Activated B cell treated with CpG ODN at 0.5 μM for 24 hours (primary cell): ENCODE results near the gene TRAPPC6A. TPM values are rescaled to one million over a fixed set of nuclear protein-coding genes. Genes with fewer than 3 reads are reported as not detected.

Experiments used
- ATAC-seq: fragments of 200-7000 bp; cut with Tn5 transposase; one replicate; pipeline ENCODE4 v1.10.0; 2021; ENCODE audit warnings: low read depth, mild to moderate bottlenecking, moderate library complexity
- CTCF ChIA-PET: fragments of 350-600 bp; sonication (Branson Sonifier 250); formaldehyde crosslinking; loops from one replicate; lab custom pipeline; 2021; ENCODE audit warnings: antibody characterized with exemption; lab: Charles Lee
- POLR2A ChIA-PET: fragments of 350-600 bp; sonication (Branson Sonifier 250); formaldehyde crosslinking; loops from one replicate; lab custom pipeline; 2021; ENCODE audit warnings: antibody characterized with exemption; lab: Charles Lee
- DNase-seq: peaks from one replicate; pipeline ENCODE4 v3.0.0; 2022
- H3K27ac Mint-ChIP-seq: one replicate; pipeline ENCODE4 v1.8.0; 2020; ENCODE audit warnings: mixed read lengths
- H3K27me3 Mint-ChIP-seq: one replicate; pipeline ENCODE4 v1.8.0; 2021; ENCODE audit warnings: mixed read lengths
- H3K36me3 Mint-ChIP-seq: one replicate; pipeline ENCODE4 v1.8.0; 2021; ENCODE audit warnings: low read depth, mixed read lengths
- H3K4me1 Mint-ChIP-seq: one replicate; pipeline ENCODE4 v1.8.0; 2021; ENCODE audit warnings: mixed read lengths
- H3K4me3 Mint-ChIP-seq: one replicate; pipeline ENCODE4 v1.8.0; 2020; ENCODE audit warnings: mild to moderate bottlenecking, mixed read lengths
- H3K9me3 Mint-ChIP-seq: one replicate; pipeline ENCODE4 v1.8.0; 2020; ENCODE audit warnings: mixed read lengths
- CTCF ChIP-seq: fragments of 200-600 bp; IDR thresholded peaks from one replicate; pipeline ENCODE4 v1.8.0; 2022; ENCODE audit warnings: antibody characterized with exemption, mild to moderate bottlenecking
- intact Hi-C: fragments of 100-400 bp; cut with micrococcal nuclease; formaldehyde crosslinking; loops from one replicate; pipeline ENCODE4 v1.15.1; 2024
- total RNA-seq: library from RNA; stranded (reverse); gene quantifications from 2 replicates; pipeline ENCODE4 v1.2.3, GENCODE V29; 2022

Gene TRAPPC6A
- total RNA-seq, 1 donor from 2014 or later, result 56.0 TPM

GRCh38 chr19:45218426-45218825 is 40.4 kb upstream of the TRAPPC6A start:
- no peaks in the 10 kb centered on the region for H3K9me3 Mint-ChIP-seq
- TF ChIP-seq CTCF, result no peak
- H3K36me3 Mint-ChIP-seq, result no peaks in the 10 kb centered on the region
- no peak for ATAC-seq
- ChIA-PET POLR2A (no interaction called here), CTCF (no interaction called here)
- no peaks in the 10 kb centered on the region for H3K4me1 Mint-ChIP-seq
- H3K4me3 Mint-ChIP-seq, result no peak overlapping the region
- peaks cover 40% of the 10 kb centered on the region for H3K27me3 Mint-ChIP-seq
- H3K27ac Mint-ChIP-seq, result no peak overlapping the region
- no peak for DNase-seq
- intact Hi-C loops, result no loop called here

- ChIA-PET CTCF (no interaction called here), POLR2A (no interaction called here)
- intact Hi-C loops, result no loop called here
Observed at GRCh38 chr19:45217957-45218334, 39.9 kb upstream of the TRAPPC6A start.

GRCh38 chr19:45217193-45217956 is 39.3 kb upstream of the TRAPPC6A start:
- POLR2A ChIA-PET, result no interaction called here
- H3K4me1 Mint-ChIP-seq, result no peaks in the 10 kb centered on the region
- no peaks in the 10 kb centered on the region for H3K9me3 Mint-ChIP-seq
- DNase-seq (no peak), ATAC-seq (no peak)
- intact Hi-C loops, result no loop called here
- no peak for TF ChIP-seq CTCF
- H3K4me3 Mint-ChIP-seq, result no peak overlapping the region
- CTCF ChIA-PET, result no interaction called here
- peaks cover 42% of the 10 kb centered on the region for H3K27me3 Mint-ChIP-seq
- H3K27ac Mint-ChIP-seq, result no peak overlapping the region
- H3K36me3 Mint-ChIP-seq, result no peaks in the 10 kb centered on the region

More at GRCh38 chr19:45217957-45218334, 39.9 kb upstream of the TRAPPC6A start:
- no peak for ATAC-seq
- DNase-seq, result no peak
- H3K36me3 Mint-ChIP-seq, result no peaks in the 10 kb centered on the region
- H3K4me3 Mint-ChIP-seq, result no peak overlapping the region
- no peaks in the 10 kb centered on the region for H3K9me3 Mint-ChIP-seq
- no peak for TF ChIP-seq CTCF
- H3K4me1 Mint-ChIP-seq, result no peaks in the 10 kb centered on the region
- H3K27me3 Mint-ChIP-seq, result peaks cover 42% of the 10 kb centered on the region
- no peak overlapping the region for H3K27ac Mint-ChIP-seq

GRCh38 chr19:45216667-45217066 is 38.6 kb upstream of the TRAPPC6A start:
- ATAC-seq (no peak), DNase-seq (no peak)
- Mint-ChIP-seq H3K4me3 (no peak overlapping the region), H3K9me3 (no peaks in the 10 kb centered on the region), H3K27me3 (peaks cover 45% of the 10 kb centered on the region), H3K36me3 (no peaks in the 10 kb centered on the region), H3K4me1 (no peaks in the 10 kb centered on the region), H3K27ac (no peak overlapping the region)
- TF ChIP-seq CTCF, result no peak
- ChIA-PET POLR2A (no interaction called here), CTCF (no interaction called here)
- intact Hi-C loops, result no loop called here

DNA sequence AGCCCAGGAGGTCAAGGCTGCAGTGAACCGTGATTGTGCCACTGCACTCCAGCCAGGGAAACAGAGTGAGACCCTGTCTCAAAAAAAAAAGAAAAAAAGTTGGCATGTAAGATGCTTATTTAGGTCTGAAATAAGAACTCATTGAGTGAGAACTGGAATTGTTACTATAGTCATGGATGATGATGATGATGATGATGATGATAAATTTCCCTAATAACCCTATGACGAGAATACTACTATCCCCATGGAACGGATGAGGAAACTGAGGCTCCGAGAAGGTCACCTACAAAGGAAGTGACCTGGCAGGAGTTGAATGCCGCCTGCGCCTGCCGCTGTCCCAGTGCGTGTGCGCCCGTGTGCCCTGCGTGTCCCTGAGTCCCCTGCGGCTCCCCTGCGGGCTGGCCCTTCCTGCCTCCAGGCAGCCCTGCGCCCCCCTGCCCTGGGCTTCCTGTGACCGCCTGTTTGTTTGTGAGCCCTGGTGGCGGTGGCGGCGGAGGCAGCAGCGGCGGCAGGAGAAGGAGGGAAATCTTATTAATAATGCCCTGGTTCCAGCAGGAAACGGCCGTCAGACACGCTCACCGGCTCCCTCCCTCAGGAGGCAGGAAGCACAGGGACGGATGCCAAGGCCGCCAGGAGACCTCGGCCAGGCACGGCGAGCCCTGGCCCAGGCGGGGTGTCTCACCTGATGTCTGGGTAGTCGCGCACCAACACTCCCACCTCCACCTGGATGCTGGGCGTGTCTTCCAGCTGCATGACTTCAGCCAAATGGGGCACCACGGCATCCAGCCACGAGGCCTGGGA is 37.6 kb upstream of the TRAPPC6A start:
- TF ChIP-seq CTCF, result no peak
- Mint-ChIP-seq H3K4me1 (no peaks in the 10 kb centered on the region), H3K27ac (no peak overlapping the region), H3K4me3 (no peak overlapping the region), H3K36me3 (no peaks in the 10 kb centered on the region), H3K9me3 (no peaks in the 10 kb centered on the region), H3K27me3 (peaks cover 43% of the 10 kb centered on the region)
- POLR2A ChIA-PET, result no interaction called here
- ATAC-seq, result no peak
- intact Hi-C loops, result no loop called here
- CTCF ChIA-PET, result no interaction called here
- no peak for DNase-seq
